Stimulated activated CD4-positive, alpha-beta T cell treated with anti-CD3 and anti-CD28 coated beads, Interleukin-4, amount 100 ng/mL, for 1 hour (primary cell): ENCODE data around the gene CHRND.
"Not testable (repeated sequence)": the region's sequence is repeated elsewhere in the genome, so short reads cannot be mapped to it uniquely, and the experiment has no call there.

ENCODE experiments used
- DNase-seq: peaks from one replicate; pipeline ENCODE4 v3.0.0-alpha.2; 2020

The CHRND gene

DNA sequence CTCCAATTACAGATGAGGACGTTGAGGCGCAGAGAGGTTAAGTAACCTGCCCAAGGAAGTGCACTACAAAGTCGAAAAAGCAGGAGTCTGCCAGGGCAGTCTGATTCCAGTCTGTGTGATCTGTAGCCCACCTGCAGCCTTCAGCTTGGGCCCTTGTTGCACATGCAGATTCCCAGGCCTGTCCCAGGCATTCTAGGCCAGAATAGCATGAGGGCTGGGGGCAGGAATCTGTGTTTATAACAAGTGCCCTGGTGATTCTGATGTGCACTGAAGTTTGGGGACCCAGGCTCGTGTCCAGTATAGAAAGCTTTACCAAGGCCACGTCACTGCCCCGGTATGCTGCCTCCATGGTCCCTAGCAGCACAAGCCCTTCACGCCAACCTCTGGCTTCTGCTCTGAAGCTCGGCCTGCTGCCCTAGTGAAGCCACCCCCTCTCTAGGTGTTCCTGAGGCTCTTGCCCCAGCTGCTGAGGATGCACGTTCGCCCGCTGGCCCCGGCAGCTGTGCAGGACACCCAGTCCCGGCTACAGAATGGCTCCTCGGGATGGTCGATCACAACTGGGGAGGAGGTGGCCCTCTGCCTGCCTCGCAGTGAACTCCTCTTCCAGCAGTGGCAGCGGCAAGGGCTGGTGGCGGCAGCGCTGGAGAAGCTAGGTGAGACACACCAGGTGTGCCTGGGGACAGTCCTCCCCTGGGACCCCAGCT, 18.1 kb downstream of the CHRND start:
- DNase-seq = no peak

DNA sequence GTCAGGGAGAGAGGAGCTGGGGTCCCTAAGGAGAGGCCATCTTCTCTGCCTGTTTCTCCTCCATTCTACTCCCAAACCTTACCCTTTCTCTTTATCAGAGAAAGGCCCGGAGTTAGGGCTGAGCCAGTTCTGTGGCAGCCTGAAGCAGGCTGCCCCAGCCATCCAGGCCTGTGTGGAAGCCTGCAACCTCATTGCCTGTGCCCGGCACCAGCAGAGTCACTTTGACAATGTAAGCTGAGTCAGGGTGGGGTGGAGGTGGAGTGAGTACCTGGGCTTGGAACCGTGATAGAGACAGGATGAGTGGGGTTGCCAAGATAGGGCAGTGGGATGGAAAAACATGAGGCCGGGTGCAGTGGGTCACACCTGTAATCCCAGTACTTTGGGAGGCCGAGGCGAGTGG, 18.7 kb downstream of the CHRND start:
- no peak for DNase-seq

DNA sequence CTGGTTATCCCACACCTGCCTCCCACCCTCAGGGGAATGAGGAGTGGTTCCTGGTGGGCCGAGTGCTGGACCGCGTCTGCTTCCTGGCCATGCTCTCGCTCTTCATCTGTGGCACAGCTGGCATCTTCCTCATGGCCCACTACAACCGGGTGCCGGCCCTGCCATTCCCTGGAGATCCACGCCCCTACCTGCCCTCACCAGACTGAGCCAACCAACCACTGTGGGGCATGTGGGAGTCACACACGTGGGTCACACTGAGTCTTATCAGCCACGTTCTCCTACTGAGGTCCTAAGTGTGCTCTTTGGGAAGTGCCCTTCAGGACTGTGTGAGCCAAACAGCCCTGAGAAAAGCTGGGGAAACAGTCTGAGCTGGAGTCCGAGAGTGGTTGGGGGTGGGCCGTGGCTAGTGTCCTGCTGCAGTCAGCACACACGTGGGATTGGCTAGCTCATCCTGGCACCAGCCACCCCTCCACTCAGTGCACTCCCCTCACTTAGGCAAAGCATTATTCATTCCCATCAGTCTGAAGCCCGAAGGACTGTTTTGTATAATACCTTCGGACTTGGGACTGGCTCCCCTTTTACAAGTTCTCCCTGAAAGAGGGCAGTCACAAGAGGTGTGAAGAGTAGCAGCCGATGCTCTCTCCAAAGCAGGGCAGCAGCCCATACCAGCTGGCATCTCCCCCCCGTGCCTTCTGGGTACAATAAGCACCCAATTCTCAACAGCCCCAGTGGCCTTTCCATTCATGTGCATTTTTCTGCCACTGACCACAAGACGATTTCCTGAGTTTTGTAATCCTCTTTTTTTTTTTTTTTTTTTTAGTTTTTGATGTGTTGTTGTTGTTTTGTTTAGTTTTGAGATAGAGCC, 19.8 kb downstream of the CHRND start:
- DNase-seq = no peak

DNA sequence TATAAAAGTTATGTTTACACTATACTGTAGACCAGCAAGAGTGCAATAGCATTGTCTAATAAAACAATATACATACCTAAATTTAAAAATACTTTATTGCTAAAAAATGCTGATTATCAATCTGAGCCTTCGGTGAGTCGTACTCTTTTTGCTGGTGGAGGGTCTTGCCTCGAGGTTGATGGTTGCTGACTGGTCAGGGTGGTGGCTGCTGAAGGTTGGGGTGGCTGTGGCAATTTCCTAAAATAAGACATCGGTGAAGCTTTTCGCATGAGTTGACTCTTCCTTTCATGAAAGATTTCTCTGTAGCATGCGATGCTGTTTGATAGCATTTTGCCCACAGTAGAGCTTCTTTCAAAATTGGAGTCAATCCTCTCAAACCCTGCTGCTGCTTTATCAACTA, 22.0 kb downstream of the CHRND start:
- DNase-seq = no peak

DNA sequence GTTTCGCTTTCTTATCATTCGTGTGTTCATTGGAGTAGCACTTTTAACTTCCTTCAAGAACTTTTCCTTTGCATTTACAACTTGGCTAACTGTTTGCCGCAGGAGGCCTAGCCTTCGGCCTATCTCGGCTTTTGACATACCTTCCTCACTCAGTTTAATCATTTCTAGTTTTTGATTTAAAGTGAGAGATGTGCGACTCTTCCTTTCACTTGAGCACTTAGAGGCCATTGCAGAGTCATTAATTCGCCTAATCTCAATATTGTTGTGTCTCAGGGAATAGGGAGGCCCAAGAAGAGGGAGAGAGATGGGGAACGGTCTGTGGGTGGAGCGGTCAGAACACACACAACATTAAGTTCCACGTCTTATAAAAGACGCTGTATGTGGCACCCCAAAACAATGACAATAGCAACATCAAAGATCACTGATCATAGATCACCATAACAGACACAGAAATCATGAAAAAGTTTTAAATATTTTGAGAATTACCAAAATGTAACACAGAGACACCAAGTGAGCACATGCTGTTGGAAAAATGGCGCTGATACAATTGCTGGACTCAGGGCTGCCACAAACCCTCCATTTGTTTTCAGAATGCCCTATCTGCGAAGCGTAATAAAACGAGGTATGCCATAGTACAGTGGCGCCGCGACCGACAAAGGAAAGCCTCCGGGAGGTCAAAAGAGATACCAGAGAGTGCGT, 23.8 kb downstream of the CHRND start:
- DNase-seq = no peak

DNA sequence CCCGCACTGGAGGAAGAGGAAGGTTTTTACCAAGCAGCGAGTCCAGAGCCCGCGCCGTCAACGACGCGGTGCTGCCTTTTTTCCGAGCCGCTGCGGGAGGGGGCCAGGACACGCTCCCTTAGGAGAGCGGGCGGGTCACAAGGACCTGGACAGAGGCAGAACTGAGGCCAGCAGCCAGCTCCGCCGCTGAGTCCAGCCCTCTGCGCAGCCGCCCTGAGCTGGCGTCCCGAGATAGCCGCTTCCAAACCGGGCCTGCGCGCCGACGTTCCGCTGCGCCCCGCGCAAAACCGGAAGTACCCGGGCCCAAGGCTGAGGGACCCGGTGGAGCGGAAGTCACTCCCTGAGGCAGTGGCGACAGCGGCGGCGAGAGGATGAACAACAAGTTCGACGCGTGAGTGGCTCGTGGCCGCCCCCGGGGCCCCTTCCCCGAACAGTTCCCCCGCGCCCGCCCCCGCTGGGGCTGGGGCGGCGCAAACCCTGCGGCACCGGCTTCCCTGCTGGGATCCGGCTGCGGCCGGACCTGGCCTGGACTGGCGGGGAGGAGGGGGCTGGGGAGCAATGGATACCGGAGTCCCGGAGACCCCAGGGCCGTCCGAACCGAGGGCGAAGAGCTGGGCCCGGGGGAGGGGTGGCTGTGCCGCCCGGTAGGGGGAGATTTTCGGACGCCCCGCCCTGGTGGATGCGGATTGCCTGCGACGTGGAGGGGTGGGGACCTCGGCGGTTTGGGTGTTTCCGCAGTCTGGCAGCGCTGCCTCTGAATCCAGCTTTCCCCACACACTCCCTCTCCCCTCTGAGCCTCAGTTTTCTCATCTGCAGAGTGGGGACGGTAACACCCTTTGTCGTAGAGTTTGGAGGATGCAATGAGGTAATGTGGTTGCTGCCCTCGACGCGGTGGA, 24.6 kb downstream of the CHRND start, which contains the start of the genes EIF4E2 and TIGD1:
EIF4E2 (plus strand) TSS at position 336 of the 896 bp plus-strand sequence; CDS start at position 372, 36 bp downstream.
TIGD1 (minus strand) TSS at position 204 of the 896 bp plus-strand sequence. CDS start 675 bp downstream, outside the sequence.
- peak; percentile 92 for DNase-seq

DNA sequence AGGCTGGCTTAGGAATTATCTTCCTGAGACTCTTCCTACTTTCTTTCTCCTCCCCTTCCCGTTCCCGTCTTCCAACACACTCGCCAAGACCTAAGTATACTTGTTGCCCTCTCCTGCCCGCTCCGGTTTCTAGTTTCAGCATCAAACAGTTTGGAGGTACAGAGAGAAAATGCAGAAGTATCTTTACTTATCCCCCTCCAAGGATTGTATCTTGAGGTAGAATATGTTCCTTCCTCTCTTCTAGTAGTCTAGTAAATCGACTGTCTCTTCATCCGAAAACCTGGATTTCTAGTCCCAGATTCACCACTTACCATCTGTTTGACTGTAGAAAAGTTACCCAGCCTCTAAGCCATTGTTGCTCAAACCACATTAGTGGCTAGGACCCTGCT, 25.3 kb downstream of the CHRND start:
- DNase-seq = no peak

DNA sequence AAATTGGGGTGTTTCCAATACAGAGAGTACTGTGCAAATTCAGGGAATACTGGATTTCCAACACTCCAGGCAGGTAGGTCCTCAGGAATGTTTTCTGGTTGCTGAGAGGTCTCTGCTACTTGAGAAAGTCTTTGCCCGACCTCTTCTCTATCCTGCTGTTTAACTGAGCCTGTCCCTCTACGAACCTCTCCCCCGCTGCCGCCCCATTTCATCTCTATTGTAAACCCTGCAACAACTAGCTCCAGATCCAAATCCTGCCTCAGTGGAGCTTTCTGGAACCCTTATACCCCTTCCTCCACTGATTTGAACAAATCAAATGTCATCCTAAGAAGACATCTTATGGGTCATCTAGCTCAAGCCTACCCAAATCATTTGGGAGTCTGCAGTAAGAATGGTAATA, 25.8 kb downstream of the CHRND start:
- DNase-seq = no peak

DNA sequence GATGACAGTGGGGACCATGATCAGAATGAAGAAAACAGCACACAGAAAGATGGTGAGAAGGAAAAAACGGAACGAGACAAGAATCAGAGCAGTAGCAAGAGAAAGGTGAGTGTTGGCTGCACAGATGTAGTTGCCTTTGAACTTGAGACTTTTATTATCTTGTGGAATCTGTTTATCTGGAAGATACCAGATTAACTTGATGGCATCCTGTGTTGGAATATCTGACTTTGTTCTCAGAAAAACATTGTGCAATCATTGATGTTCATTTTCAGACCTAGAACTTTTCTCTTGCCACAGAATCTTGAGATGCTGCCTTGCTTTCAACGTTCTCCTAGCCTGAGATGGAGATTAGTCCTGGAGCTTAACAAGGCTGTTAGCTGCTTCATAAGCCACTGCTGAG, 30.5 kb downstream of the CHRND start:
- DNase-seq = no peak

DNA sequence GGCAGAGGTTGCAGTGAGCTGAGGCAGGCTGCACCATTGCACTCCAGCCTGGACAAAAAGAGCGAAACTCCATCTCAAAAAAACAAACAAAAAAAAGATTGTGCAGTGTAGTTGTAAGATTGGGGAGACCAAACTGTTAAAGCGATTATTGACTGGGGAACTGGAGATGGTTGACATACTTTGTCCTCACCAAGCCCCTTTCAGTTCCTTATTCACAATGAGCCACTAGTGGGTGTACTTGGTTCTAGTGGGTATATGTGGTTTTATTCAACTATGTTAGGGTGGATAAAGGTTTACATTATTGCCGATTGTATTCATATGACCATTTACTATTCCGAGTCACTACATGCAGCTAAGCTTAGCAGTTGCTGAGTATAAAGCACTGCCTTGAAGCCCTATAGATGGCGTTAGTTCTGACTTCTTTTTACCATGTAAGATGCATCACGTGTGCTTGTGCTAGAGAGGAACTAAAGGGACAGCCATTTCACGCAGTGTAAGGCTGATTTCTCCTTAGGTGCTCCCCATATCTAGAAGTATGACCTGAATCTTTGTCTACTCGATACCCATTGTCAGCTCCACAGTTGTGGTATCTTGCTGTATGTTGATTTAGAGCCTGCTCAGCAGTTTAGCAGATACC, 36.7 kb downstream of the CHRND start:
- no peak for DNase-seq

DNA sequence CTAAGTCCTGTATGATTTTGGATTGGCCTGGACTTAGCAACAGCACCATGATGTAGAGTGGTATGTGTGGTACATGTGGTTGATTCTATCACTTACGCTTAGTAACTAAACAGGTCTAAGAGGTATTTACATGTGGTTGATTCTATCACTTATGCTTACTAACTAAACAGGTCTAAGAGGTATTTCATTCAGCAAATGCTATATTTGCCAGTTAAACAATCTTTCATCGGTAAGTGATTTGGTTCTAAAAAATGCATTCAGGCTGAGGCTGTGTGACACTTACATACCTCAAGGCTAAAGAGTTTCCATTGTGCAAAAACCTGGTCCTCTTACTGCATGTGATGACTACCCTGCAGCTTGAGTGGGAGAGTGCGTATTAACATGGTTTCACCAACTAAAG, 37.6 kb downstream of the CHRND start:
- DNase-seq = no peak

DNA sequence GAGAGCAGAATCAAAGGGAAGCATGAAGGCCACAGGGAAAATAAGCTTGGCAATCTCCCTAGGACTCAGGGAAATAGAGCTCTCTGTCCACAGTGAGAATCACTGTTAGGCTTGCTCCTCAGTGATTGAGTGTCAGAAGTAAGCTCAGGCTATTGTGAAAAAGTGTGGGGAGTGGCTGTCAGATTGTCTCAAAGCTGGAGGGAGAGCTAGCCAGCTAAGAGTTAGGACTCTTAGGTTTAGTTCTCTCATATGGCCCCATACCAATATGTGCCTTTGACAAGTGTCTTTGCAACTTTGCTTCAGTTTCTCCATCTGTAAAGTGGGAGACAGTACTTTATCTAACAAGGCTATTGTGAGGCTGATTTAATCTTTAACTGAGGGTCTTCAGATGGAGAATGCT, 41.8 kb downstream of the CHRND start:
- no peak for DNase-seq

DNA sequence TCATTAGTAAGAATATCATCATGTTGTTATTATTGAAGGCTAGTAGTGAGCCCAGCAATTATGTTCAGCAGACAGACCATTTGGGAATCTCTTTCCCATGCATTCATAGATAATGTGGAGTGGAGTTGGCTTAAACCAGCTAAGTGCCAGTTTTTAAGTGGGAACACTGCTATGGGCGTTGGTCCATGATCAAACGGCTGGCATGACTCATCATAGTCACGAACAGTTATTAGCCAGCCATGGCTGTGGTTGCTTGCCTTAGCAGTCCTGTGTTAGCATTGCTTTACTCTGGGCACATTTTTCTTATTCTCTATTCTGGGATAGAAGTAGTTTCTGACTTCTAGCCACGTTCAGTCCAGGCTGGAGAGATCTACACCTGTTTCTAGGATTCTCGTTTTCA, 42.2 kb downstream of the CHRND start:
- DNase-seq = no peak

DNA sequence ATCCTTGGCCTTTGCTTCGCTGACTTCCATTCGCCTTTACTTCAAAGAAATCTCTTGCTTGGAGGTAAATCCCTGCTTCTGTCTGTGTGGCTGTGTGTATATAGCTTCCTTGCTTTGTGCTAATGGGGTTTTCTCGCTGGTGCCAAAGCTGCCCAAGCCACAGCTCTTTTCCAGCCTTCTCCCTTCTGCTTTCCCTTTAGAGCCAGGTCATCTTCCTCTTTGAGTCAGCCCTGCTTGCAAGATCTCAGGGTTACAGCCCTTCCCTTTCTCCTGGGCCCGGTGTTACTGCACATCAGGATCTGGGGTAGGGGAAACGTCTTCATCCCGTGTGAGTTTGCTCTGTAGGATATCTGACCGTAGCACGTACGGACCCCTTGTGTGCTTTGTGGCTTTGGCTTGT, 43.6 kb downstream of the CHRND start:
- no peak for DNase-seq

DNA sequence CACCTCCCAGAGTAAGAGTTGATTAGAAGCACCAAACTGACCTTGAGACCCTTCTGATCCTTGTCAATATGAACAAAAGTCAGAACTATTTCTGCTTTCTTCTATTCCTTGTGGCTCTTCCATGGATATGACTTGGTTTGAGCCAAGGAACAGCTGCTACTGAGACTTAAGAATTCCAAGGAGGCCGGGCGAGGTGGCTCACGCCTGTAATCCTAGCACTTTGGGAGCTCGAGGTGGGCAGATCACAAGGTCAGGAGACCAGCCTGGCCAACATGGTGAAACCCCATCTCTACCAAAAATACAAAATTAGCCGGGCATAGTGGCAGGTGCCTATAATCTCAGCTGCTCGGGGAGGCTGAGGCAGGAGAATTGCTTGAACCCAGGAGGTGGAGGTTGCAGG, 44.5 kb downstream of the CHRND start:
- not testable (repeated sequence) for DNase-seq

DNA sequence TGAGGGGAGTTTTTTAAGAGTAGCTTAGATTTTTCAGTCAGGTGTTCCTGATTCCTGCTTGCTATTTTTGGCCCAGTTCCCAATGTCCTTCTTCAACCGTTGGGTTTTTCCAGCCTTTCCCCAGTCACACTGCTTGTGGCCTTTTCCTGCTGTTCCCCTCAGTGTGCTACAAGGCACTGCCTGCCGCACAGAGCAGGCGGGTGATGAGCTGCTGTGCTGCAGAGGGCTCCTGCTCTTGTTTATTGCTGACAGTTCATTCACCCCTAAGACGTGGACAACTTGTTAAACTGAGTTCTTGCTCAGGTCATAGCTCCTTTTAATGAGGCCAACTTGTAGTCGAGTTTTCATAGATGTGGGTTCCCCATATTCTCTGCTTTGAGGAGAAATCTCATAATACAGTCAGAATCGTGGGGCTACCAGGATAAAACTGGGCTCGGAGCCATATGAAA, 45.1 kb downstream of the CHRND start:
- DNase-seq = no peak

DNA sequence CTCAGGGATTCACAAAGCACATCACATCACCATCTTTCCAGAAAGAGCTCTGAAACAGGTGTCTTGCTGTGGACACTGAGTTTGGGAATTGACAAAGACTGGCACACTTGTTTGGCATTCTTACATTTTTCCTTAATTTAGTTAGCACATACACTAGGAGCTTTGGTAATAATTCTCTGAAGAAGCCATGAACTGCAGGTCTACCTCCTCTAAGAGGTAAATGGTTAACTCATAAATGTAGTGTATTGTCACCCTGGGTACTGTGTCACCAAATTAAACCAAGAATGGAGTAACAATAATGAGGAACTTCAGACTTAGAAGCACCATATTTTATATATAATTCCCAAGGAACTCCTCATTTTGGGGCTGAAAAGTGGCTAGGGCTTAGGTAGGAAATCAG, 47.1 kb downstream of the CHRND start:
- no peak for DNase-seq

DNA sequence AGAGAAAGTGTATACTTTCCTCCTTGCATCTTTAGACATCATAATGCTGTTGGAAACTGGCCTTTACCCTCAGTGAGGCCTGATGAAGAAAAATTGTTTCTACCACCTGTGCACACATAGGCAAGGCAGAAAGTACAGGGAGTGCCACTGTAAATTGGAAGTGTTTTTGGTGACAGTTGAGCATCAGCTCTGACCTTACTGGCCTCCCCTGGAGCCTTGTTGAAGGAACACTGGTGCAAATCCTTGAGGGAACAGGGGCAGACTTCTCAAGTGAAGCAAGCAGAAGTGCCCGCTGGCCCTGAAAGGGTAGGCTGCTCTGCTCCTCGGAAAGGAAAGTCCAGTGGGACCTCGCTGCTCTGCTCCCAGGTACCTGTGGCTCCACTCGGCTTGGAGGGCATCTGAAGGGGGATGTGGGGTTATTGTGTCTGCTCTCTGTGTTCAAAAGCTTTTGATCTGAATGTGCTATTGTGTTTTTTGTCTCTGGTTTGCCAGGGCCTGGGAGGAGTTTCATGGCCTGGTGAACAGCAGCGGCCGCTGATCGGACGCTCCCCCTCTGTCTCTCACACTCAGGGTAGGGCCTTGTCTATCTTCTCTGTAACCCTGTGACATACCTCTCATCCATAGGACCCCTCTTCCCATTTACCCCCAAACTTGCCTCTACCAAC, 47.9 kb downstream of the CHRND start:
- DNase-seq = no peak

DNA sequence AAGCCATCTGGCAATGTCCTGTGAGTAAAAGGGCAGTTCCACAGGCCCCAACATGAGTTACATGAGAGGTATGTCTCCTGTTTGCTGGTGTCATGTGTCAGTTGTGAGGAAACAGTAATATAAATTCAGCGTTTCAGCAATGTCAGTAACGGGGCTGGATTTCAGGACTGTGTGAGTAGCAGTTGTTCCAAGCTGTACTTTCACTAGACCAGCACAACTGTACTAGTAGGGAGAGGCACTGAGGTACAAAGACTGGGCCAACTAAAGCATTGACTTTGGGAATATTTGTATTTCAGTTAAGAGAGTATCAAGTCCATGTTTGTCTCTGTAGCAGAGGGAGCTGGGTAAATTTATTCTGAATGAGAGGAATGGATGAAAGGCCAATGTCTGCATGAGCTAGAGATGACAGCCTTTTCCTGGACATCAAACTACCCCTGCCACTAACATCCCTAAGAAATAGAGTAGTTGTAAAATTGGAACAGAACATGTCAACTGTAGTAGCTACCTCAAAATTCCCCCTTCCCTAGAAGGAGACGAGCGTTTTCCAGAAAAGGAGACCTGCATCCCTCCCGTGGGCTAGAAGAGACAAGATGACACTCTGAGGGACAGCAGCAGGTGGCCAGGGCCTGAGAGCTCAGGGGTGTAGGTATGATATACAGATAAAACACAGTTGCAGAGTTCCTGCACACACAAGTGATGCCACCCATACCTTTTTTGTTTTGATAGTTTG, 48.9 kb downstream of the CHRND start:
- DNase-seq = no peak

DNA sequence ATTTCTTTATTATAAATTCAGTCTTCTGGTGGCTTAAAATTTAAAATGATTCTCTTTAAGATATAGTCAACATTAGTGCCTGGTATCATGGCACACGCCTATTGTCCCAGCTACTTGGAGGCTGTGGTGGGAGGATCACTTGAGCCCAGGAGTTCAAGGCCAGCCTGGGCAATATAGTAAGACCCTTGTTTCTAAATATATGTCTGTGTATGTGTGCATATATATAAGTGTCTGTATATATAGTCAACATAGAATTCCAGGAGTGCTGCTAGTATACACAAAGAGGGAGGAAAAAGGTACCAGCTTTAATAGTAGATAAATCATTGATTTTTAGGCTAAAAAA, 49.4 kb downstream of the CHRND start:
- DNase-seq = no peak

DNA sequence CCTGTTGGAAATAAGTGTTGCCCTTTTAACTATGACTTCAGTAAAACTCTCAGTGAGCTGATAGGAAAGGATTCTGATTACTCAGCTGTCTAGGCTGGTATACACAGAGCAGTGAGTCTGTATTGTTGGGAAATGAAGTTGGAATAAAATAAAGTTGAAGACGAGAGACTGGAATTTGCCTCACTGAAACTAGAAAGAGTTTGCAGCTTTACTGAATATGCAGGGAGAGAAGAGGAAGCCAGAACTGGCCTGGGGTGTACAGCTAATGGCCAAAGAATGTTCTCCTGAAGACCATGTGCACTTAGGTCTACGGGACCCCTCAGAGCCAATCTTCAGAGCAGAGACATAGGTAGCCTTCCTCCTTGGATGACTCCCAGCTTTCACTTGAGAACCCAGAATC, 51.0 kb downstream of the CHRND start:
- DNase-seq = no peak
